AG10803 (cell line): ENCODE measurements around the gene PLAGL1.
"Not testable (repeated sequence)": the region's sequence is repeated elsewhere in the genome, so short reads cannot be mapped to it uniquely, and the experiment has no call there.

Experiments used
- DNase-seq: peaks from one replicate; pipeline ENCODE4 v3.0.0; 2010; ENCODE audit warnings: low read depth
- H3K4me3 ChIP-seq: 2 replicates; pipeline ENCODE4 v1.5.1; 2011; ENCODE audit warnings: mild to moderate bottlenecking, low read length, control low read depth
- CTCF ChIP-seq: conservative IDR thresholded peaks from 2 replicates; pipeline ENCODE4 v1.5.1; 2011; ENCODE audit warnings: mild to moderate bottlenecking, low read length, control low read depth, inconsistent platforms

Gene PLAGL1, protein sequence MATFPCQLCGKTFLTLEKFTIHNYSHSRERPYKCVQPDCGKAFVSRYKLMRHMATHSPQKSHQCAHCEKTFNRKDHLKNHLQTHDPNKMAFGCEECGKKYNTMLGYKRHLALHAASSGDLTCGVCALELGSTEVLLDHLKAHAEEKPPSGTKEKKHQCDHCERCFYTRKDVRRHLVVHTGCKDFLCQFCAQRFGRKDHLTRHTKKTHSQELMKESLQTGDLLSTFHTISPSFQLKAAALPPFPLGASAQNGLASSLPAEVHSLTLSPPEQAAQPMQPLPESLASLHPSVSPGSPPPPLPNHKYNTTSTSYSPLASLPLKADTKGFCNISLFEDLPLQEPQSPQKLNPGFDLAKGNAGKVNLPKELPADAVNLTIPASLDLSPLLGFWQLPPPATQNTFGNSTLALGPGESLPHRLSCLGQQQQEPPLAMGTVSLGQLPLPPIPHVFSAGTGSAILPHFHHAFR

GRCh38 chr6:144008120-144008811 is at the start of gene PLAGL1:
TSS of gene PLAGL1 (minus strand) at chr6:144008259. CDS start at chr6:143948136, 60,123 bp downstream.
- peak; percentile 74 for DNase-seq
- TF ChIP-seq CTCF = no peak
- H3K4me3 ChIP-seq = peak within 1 kb of the TSS; percentile 54

- no peak for TF ChIP-seq CTCF
These were observed 47.3 kb upstream of the PLAGL1 start for GRCh38 chr6:144055121-144055931.

DNA sequence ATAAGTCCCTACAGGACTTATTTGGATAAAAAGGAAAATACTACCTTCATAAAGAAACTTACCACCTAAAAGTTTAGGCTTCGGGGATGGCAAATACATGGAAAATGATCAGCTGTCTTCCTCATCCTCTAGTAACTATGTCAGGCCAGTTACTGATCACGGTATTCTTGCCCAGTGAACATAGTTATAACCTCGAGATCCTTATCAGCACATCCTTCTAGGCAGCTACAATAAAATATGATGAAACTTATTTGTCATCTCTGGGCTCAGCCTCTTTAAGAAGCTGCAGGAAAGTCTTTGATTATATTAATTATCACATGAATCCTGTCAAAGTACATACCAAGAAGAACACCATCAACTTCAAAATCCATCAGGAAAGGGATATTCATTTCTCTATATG is 45.5 kb upstream of the PLAGL1 start:
- TF ChIP-seq CTCF = no peak
- H3K4me3 ChIP-seq = no peak overlapping the region
- DNase-seq = no peak

More at GRCh38 chr6:144055121-144055931, 47.3 kb upstream of the PLAGL1 start:
- H3K4me3 ChIP-seq = no peak overlapping the region
- DNase-seq = peak; percentile 6

GRCh38 chr6:144052488-144052887 is 44.4 kb upstream of the PLAGL1 start:
- DNase-seq = no peak
- TF ChIP-seq CTCF = no peak
- no peak overlapping the region for H3K4me3 ChIP-seq

- no peak for TF ChIP-seq CTCF
- H3K4me3 ChIP-seq = no peak overlapping the region
- DNase-seq = no peak
These were observed 41.3 kb upstream of the PLAGL1 start for GRCh38 chr6:144049386-144049785.

DNA sequence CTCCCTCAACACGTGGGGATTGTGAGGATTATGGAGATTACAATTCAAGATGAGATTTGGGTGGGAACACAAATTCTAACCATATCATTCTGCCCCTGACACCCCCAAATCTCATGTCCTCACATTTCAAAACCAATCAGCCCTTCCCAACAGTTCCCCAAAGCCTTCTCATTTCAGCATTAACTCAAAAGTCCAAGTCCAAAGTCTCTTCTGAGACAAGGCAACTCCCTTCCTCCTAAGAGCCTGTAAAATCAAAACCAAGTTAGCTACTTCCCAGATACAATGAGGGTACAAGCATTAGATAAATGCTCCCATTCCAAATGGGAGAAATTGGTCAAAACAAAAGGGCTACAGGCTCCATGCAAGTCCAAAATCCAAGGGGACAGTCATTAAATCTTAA is 39.6 kb upstream of the PLAGL1 start:
- no peak for TF ChIP-seq CTCF
- no peak overlapping the region for H3K4me3 ChIP-seq
- no peak for DNase-seq

DNA sequence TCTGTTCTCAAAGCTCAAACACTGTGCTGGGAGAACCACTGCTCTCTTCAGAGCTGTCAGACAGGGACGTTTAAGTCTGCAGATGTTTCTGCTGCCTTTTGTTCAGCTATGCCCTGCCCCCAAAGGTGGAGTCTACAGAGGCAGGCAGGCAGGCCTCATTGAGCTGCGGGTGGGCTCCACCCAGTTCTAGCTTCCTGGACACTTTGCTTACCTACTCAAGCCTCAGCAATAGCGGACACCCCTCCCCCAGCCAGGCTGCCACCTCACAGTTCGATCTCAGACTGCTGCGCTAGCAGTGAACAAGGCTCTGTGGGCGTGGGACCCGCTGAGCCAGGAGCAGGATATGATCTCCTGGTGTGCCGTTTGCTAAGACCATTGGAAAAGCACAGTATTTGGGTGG is 38.6 kb upstream of the PLAGL1 start:
- H3K4me3 ChIP-seq, DNase-seq: not testable (repeated sequence)

GRCh38 chr6:144044989-144045388 is 36.9 kb upstream of the PLAGL1 start:
- DNase-seq = not testable (repeated sequence)

More at GRCh38 chr6:144044989-144045388, 36.9 kb upstream of the PLAGL1 start:
- H3K4me3 ChIP-seq = not testable (repeated sequence)
